Lower leg skin (tissue), 4 donors: Measurements from ENCODE around the gene DNER. TPM values are rescaled to one million over a fixed set of nuclear protein-coding genes. Genes with fewer than 3 reads are reported as not detected.

Source experiments
- DNase-seq, 2 donors: peaks; one replicate each; pipeline ENCODE4 v3.0.0-alpha.2; 2019; ENCODE audit warnings: low spot score in 2 of 2
- H3K4me3 ChIP-seq: fragments of 200-600 bp; sonication (generic); 2 replicates; pipeline ENCODE4 v1.5.1; 2017; ENCODE audit warnings: mild to moderate bottlenecking, low read depth; ENCODE audit not compliant: poor library complexity, severe bottlenecking
- CTCF ChIP-seq, 3 donors: fragments of 450-650 bp; IDR thresholded peaks; one replicate each; pipeline ENCODE4 v1.5.1; 2016; ENCODE audit warnings: antibody characterized with exemption in 3 of 3, mild to moderate bottlenecking in 3 of 3, moderate library complexity in 2 of 3
- POLR2A ChIP-seq, 2 donors: fragments of 450-650 bp; IDR thresholded peaks; one replicate each; pipeline ENCODE4 v1.6.1; 2016 to 2017; ENCODE audit warnings: antibody characterized with exemption in 2 of 2, mild to moderate bottlenecking in 1 of 2, moderate library complexity in 1 of 2
- WGBS, 2 donors: methylation state at CpG; one replicate each; pipeline ENCODE4 v1.1.5; 2018; 5-methylcytosine and 5-hydroxymethylcytosine counted together
- intact Hi-C: fragments of 100-400 bp; cut with DNase I; formaldehyde crosslinking; loops from one replicate; pipeline ENCODE4 v1.15.0; 2023; ENCODE audit warnings: low total_unique reads
- total RNA-seq, 4 donors: library from RNA; depleted of rRNA; stranded (reverse); fragments of >200 nt; gene quantifications; one replicate each; pipeline ENCODE4 v1.1.0, GENCODE V29; 2016

The DNER gene
- total RNA-seq, 4 donors from 2014 or later: 2.8 to 20.1 (median 12.8) TPM

GRCh38 chr2:229562472-229563127 lies 151.8 kb downstream of the DNER start:
- TF ChIP-seq CTCF (IDR thresholded peaks at IDR 0.05): no peak
- TF ChIP-seq POLR2A (IDR thresholded peaks at IDR 0.05): no peak

GRCh38 chr2:229559986-229560385 lies 154.4 kb downstream of the DNER start:
- no peak overlapping the region for H3K4me3 ChIP-seq
- TF ChIP-seq CTCF (IDR thresholded peaks at IDR 0.05) (no peak), POLR2A (IDR thresholded peaks at IDR 0.05) (no peak)
- WGBS, 2 donors: 32 to 40% methylated on average over 1 of the region's 1 CpG
- intact Hi-C loops: no loop called here
- DNase-seq: no peak

More at GRCh38 chr2:229562472-229563127, 151.8 kb downstream of the DNER start:
- intact Hi-C loops: no loop called here
- 72 to 77% methylated on average over 1 of the region's 1 CpG for WGBS, 2 donors
- no peak overlapping the region for H3K4me3 ChIP-seq
- DNase-seq: no peak

GRCh38 chr2:229553091-229553490 lies 161.3 kb downstream of the DNER start:
- H3K4me3 ChIP-seq: no peak overlapping the region
- WGBS, 2 donors: 91 to 95% methylated on average over 1 of the region's 1 CpG
- TF ChIP-seq CTCF (IDR thresholded peaks at IDR 0.05) (no peak), POLR2A (IDR thresholded peaks at IDR 0.05) (no peak)
- intact Hi-C loops: no loop called here
- DNase-seq: no peak

- 86 to 87% methylated on average over 13 of the region's 13 CpGs for WGBS, 2 donors
- H3K4me3 ChIP-seq: no peak overlapping the region
- no peak for DNase-seq
- TF ChIP-seq CTCF (IDR thresholded peaks at IDR 0.05): no peak
- no peak for TF ChIP-seq POLR2A (IDR thresholded peaks at IDR 0.05)
- intact Hi-C loops: no loop called here
Observed at GRCh38 chr2:229543176-229543873, 171.0 kb downstream of the DNER start.

- DNase-seq: no peak
- intact Hi-C loops: no loop called here
- 86 to 87% methylated on average over 8 of the region's 8 CpGs for WGBS, 2 donors
- no peak for TF ChIP-seq CTCF (IDR thresholded peaks at IDR 0.05)
- TF ChIP-seq POLR2A (IDR thresholded peaks at IDR 0.05): no peak
- H3K4me3 ChIP-seq: no peak overlapping the region
Observed at GRCh38 chr2:229539628-229540027, 174.7 kb downstream of the DNER start.
